SK-N-SH treated with all-trans-retinoic acid at 6 μM for 48 hours (cell line): Measurements from ENCODE around the gene XAB2.

Experiments used
- OSR1 ChIP-seq: fragments of 250-450 bp; sonication (Bioruptor Pico); IDR thresholded peaks from 2 replicates; pipeline ENCODE4 v1.8.0; 2022; ENCODE audit warnings: moderate library complexity, mild to moderate bottlenecking, inconsistent platforms
- TCF4 ChIP-seq: fragments of 250-450 bp; sonication (Bioruptor Pico); IDR thresholded peaks from 2 replicates; pipeline ENCODE4 v1.8.0; 2021; ENCODE audit warnings: mild to moderate bottlenecking, moderate library complexity, borderline replicate concordance
- ZFP3 ChIP-seq: fragments of 250-450 bp; sonication (Bioruptor Pico); IDR thresholded peaks from 2 replicates; pipeline ENCODE4 v1.5.0; 2020; ENCODE audit warnings: mild to moderate bottlenecking, moderate library complexity
- TF ChIP-seq, protein P1 (sequence below): fragments of 250-450 bp; sonication (Bioruptor Pico); IDR thresholded peaks from 2 replicates; pipeline ENCODE4 v1.5.0; 2020; ENCODE audit warnings: mild to moderate bottlenecking, moderate library complexity
- TF ChIP-seq, protein P2 (sequence below): fragments of 250-450 bp; sonication (Bioruptor Pico); IDR thresholded peaks from 2 replicates; pipeline ENCODE4 v1.5.1; 2020; ENCODE audit warnings: low read depth, mild to moderate bottlenecking, moderate library complexity

DNA sequence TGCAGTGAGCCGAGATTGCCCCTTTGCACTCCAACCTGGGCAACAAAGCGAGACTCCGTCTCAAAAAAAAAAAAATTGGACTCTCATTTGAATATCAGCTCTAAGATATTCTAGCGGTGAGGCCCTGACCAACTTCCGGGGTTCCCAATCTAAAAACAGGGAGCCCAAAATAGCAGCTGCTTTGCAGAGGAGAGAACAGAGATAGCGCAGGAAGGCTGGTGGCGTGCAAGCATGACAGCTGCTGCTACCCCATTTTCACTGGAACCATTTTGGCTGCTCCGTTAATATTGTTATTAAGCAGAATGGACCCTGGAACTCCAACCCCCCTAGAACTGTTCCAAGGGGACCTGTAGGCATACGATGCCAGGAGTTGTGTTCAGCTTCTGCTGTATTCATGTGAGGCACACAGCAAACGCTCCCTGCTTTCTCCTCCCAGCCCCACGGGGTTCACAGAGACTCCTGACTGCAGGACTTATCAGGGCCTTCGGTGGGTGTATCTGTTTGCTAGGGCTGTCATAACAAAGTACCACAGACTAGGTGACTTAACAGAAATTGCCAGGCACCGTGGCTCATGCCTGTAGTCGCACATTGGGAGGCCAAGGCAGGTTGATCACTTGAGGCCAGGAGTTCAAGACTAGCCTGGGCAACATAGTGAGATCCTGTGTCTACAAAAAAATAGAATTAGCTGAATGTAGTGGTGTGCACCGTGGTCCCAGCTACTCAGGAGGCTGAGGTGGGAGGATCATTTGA, 19.1 kb upstream of the XAB2 start:
- TF ChIP-seq TCF4 (CRISPR knock-in tag): no peak
- TF ChIP-seq, protein P1, sequence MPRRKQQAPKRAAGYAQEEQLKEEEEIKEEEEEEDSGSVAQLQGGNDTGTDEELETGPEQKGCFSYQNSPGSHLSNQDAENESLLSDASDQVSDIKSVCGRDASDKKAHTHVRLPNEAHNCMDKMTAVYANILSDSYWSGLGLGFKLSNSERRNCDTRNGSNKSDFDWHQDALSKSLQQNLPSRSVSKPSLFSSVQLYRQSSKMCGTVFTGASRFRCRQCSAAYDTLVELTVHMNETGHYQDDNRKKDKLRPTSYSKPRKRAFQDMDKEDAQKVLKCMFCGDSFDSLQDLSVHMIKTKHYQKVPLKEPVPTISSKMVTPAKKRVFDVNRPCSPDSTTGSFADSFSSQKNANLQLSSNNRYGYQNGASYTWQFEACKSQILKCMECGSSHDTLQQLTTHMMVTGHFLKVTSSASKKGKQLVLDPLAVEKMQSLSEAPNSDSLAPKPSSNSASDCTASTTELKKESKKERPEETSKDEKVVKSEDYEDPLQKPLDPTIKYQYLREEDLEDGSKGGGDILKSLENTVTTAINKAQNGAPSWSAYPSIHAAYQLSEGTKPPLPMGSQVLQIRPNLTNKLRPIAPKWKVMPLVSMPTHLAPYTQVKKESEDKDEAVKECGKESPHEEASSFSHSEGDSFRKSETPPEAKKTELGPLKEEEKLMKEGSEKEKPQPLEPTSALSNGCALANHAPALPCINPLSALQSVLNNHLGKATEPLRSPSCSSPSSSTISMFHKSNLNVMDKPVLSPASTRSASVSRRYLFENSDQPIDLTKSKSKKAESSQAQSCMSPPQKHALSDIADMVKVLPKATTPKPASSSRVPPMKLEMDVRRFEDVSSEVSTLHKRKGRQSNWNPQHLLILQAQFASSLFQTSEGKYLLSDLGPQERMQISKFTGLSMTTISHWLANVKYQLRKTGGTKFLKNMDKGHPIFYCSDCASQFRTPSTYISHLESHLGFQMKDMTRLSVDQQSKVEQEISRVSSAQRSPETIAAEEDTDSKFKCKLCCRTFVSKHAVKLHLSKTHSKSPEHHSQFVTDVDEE (CRISPR knock-in tag): no peak
- TF ChIP-seq OSR1 (CRISPR knock-in tag): no peak
- TF ChIP-seq, protein P2, sequence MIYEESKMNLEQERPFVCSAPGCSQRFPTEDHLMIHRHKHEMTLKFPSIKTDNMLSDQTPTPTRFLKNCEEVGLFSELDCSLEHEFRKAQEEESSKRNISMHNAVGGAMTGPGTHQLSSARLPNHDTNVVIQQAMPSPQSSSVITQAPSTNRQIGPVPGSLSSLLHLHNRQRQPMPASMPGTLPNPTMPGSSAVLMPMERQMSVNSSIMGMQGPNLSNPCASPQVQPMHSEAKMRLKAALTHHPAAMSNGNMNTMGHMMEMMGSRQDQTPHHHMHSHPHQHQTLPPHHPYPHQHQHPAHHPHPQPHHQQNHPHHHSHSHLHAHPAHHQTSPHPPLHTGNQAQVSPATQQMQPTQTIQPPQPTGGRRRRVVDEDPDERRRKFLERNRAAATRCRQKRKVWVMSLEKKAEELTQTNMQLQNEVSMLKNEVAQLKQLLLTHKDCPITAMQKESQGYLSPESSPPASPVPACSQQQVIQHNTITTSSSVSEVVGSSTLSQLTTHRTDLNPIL (CRISPR knock-in tag): no peak
- no peak for TF ChIP-seq ZFP3 (CRISPR knock-in tag)
